ENCODE data around the gene SYNE1.

SYNE1 gene

DNA sequence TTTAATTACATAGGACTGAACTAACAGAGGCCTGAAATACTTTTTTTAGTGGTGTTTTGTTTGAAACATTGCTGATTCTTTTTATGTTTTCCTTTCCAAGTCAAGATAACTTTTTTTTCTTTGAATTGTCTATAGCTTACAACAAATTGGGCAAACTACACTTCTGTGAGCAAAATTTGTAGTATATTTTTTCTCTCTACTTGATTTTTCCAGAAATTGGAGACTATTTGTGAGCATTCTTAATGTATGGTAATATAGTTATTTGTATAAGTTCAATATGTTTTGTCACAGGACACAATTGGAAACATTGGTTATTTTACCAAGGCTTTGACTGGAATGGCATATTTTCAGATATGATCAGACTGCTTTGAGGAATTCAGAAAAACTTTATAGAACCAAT lies 216.5 kb downstream of the SYNE1 start:
- no peak for DNase-seq (ENCODE audit: low read depth)

GRCh38 chr6:152418551-152418950 lies 218.6 kb downstream of the SYNE1 start:
- DNase-seq (ENCODE audit: low read depth), result no peak

GRCh38 chr6:152416652-152417051 lies 220.5 kb downstream of the SYNE1 start:
- DNase-seq (ENCODE audit: low read depth), result no peak

DNA sequence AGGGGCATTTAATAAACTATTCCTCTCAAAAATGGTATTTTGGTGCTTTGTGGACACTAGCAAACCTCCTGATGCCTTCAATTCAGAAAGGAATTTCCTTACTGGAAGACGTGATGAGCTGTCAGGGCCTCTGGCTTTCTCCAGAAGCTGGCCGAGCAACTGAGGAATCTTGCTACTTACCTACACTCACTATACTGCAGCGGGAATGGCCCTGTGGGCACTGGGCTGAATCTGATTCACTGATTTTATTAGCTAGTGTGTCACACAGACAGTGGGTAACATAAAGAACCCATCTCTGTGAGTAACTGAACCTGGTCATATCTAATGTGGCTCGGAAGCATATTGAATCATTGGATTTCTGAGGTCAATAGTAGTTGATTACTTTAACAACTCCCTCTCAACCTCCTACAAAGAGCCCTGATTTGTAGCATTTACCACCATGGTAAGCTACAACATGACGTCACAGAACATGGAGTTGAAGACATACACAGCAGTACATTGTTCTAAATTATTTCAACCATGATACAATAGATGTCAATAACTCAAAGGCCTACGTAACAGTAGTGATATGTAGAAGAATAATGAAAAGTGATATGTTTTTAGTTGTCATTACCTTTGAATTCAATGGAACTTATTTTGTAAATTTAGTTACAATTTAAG lies 232.1 kb downstream of the SYNE1 start:
- no peak for DNase-seq (ENCODE audit: low read depth)

DNA sequence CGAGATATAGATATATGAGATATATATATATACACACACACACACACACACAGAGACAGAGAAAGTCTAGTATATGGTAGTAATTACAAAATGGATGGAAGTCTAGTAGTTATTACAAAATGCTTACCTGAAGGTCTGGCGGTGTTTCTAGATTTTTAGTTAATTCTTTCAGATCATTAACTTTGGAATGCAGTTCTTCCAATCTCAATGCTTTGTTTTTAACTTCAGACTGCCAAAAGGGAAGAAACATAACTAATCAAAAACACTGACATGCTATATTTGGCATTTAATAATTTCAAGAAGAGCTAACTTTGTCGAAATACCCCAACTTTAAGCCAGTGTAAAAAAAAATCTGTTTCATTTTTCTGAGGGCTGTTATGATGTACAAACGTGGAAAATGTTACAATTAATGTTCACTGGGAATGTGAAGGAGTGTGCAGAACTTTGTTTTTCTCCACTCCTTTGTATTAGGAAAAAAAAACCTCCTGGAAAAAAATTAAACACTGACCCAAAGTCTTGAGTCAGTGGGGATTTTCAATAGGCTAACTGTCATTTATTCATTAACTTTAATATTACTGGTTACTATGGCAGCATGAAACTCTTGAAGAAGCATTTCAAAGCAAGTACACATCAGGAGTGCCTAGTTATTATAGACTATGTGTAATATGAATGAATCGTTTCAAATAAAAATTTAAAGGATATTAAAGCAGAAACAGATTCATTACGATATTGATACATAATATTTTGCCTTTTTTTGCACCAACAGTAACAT lies 232.9 kb downstream of the SYNE1 start:
- no peak for DNase-seq (ENCODE audit: low read depth)

DNA sequence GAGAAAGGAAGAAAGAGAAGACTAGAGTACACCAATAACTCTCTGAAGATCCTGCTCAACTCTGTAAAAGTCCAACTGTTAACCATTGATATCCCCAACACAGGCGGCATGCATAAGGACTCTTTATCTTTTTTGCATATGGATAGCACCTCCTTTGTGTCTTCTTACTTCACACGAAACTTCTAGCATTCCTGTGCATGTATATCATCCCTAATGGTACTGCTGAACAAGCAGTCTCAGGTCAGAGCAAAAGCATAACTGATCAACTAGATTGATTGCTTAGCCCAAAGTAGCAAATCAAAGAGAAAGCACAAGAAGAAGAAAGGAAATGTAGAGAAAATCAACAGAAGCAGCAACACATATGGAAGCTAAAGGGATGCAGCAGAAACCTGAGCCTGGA lies 234.4 kb downstream of the SYNE1 start:
- no peak for DNase-seq (ENCODE audit: low read depth)

DNA sequence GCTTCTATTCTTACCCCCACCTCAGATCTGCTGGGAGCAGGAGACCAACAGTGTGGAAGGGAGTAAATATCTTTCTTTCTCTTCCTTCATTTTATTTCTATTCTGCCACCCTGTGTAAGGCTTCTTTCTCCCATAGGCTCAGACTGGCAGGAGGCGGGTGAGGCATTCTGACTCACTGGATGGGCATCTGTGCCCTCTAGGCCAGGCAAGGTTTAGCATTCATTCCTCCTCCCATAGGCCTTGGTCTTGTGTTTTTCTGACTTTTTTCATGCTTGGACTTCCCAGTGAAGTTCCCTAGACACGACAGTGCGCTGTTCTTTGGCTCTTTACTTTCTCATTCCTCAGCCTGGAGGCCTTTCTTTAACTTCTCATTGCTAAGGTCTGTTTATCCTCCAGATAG lies 235.2 kb downstream of the SYNE1 start:
- no peak for DNase-seq (ENCODE audit: low read depth)

- DNase-seq (ENCODE audit: low read depth), result no peak
Observed at GRCh38 chr6:152399399-152399798, 237.8 kb downstream of the SYNE1 start.

DNA sequence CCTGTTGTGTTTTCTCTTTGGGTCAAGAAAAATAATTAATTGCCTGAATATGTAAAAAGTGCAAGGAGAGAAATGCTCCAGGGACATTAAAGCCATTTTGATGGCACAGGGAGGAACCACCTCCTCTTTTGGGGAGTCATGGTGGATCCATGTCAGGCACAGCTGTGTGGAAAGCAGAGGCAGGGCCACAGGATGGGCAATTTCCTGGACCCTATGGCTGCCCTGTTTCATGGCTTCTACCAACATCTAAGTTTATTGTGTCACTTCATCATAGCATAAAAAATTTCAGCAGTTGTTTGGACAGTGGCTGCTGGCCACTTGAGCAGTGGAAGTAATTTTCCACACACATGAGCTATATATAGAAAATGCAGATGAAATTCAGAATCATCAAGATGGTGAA lies 238.2 kb downstream of the SYNE1 start:
- no peak for DNase-seq (ENCODE audit: low read depth)

DNA sequence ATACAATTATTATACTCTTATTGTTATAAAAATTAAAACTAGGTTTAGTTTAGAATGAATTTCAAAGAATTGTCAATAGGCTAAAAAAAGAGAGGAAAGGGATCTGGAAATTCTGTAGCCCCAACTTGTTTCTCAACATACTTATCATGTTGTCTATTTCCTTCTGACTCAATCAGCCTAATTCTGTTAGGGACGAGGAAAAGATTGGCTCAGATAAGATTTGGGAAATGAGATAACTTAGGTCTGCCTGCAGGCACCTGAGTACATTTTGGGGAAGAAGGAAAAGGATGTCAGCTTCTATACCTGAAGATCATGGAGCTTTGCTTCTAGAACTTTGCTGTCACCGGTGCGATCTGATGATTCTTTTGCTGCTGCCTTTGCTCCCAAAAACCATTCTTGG lies 238.8 kb downstream of the SYNE1 start:
- DNase-seq (ENCODE audit: low read depth), result no peak

DNA sequence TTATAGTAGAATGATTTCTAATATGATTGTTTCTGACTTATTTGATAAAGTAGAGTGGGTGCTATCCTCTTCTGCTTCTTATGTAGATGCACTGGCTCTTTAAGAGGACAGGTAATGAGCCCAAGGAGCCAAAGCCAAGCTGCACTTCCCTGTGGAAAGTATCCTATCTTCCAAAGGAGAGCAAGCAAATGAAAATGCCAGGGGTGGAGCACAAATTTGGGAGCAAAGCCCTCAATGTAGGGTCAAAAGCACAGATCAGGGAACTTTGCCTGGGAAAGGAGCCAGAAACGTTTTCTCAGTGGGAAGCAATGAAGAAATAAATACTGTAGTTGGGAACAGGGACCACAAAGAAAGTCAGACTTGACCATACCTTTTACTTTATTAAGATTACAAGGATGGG lies 242.9 kb downstream of the SYNE1 start:
- DNase-seq (ENCODE audit: low read depth), result no peak

DNA sequence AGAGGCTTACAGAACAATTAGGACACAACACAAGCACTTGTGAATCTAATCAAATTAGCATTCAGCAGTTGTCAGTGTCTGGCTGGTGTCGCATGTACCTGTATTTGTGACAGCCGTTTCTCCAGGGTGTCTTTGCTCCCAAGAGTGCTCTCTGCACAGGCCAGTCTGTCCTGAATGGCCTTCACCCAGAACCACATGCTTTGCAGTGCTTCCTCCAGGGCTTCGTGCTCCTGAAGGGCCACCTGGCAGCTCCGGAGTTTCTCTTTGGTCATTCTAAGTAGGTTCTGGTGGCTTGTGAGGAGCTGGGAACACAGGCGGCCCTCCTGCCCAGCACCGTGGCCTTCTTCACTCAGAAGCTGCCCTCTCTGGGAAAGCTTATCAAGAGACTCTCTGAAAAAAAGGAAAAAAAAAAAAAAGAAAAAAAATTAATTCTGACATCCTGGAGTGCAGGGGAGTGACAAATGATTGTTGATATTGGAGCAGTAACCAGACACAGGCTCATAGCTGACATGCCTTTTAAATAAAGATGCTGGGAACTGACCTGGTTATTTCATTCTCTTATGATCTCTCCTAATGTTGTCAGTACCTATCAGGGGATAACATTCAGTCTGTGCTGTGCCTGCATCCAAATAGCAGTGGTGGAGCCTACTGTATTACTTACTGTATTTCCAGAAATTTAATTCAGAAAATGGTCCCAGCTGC lies 245.8 kb downstream of the SYNE1 start:
- no peak for DNase-seq (ENCODE audit: low read depth)

GRCh38 chr6:152387091-152387490 lies 250.1 kb downstream of the SYNE1 start:
- DNase-seq (ENCODE audit: low read depth), result no peak

GRCh38 chr6:152386131-152386530 lies 251.0 kb downstream of the SYNE1 start:
- no peak for DNase-seq (ENCODE audit: low read depth)

- no peak for DNase-seq (ENCODE audit: low read depth)
Observed at GRCh38 chr6:152380993-152381898, 255.9 kb downstream of the SYNE1 start.

DNA sequence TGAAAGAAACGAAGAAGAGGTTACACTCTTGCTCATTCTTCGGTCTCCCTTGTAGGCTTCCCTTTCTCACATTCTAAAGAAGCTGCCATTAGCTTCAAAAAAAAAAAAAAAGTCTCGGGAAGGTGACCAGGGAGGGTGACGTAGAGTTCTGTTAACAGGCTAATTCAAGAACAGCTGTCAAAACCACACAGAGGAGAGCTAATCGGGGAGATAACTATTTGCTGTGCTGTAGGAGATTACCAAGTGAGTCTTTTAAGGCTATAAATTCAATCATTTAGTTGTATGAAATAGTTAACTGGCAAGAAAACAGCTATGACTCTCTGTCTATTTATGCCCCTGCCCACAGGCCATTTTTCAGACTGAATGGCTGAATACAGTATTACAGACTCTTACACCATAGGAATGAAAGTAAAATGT lies 256.8 kb downstream of the SYNE1 start:
- DNase-seq (ENCODE audit: low read depth), result no peak

- no peak for DNase-seq (ENCODE audit: low read depth)
Observed at GRCh38 chr6:152379423-152379822, 257.7 kb downstream of the SYNE1 start.

- DNase-seq (ENCODE audit: low read depth), result no peak
Observed at GRCh38 chr6:152378169-152378568, 259.0 kb downstream of the SYNE1 start.

GRCh38 chr6:152375197-152375596 lies 262.0 kb downstream of the SYNE1 start:
- DNase-seq (ENCODE audit: low read depth), result no peak

GRCh38 chr6:152372945-152373344 lies 264.2 kb downstream of the SYNE1 start:
- DNase-seq (ENCODE audit: low read depth), result no peak

DNA sequence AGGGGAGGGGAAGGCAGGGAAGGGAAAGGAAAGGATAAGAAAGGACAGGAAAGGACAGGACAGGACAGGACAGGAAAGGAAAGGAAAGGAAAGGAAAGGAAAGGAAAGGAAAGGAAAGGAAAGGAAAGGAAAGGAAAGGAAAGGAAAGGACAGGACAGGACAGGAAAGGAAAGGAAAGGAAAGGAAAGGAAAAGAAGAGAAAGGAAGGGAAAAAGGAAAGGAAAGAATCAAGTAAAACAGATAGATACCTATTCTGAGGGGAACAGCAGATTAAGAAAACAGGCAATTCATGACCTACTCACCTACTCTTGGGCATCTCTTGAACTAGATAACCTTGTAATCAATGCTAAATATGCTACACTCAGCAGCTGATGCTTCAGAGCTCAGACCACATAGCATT lies 265.4 kb downstream of the SYNE1 start:
- DNase-seq (ENCODE audit: low read depth), result no peak

Data from activated T-helper 1 cell treated with Interleukin-2 at 50 U/mL for 16 hours (primary cell).